Nephron (organoid): ENCODE measurements around the gene GPR26.

Experiments
- H3K27ac Mint-ChIP-seq, 3 experiments: 2 replicates each; pipeline ENCODE4 v1.8.0; 2020; ENCODE audit warnings: mixed read lengths in 3 of 3, mild to moderate bottlenecking in 2 of 3, moderate library complexity in 1 of 3
- H3K27me3 Mint-ChIP-seq: 2 replicates; pipeline ENCODE4 v1.8.0; 2021; ENCODE audit warnings: low read depth, mild to moderate bottlenecking, moderate library complexity, mixed read lengths
- H3K36me3 Mint-ChIP-seq: 2 replicates; pipeline ENCODE4 v1.8.0; 2020; ENCODE audit warnings: low read depth, mixed read lengths
- H3K4me1 Mint-ChIP-seq: 2 replicates; pipeline ENCODE4 v1.8.0; 2020; ENCODE audit warnings: mixed read lengths
- H3K4me3 Mint-ChIP-seq, 3 experiments: 2 replicates each; pipeline ENCODE4 v1.8.0; 2020; ENCODE audit warnings: mild to moderate bottlenecking in 3 of 3, mixed read lengths in 3 of 3, moderate library complexity in 2 of 3
- H3K9me3 Mint-ChIP-seq: 2 replicates; pipeline ENCODE4 v1.8.0; 2020; ENCODE audit warnings: mixed read lengths
- TF ChIP-seq, protein P1 (sequence below), 3 experiments: fragments of 200-600 bp; sonication (generic); IDR thresholded peaks; one replicate each; pipeline ENCODE4 v1.5.0; 2021; ENCODE audit warnings: antibody characterized with exemption in 3 of 3; ENCODE audit not compliant: unreplicated experiment in 3 of 3

Gene GPR26

DNA sequence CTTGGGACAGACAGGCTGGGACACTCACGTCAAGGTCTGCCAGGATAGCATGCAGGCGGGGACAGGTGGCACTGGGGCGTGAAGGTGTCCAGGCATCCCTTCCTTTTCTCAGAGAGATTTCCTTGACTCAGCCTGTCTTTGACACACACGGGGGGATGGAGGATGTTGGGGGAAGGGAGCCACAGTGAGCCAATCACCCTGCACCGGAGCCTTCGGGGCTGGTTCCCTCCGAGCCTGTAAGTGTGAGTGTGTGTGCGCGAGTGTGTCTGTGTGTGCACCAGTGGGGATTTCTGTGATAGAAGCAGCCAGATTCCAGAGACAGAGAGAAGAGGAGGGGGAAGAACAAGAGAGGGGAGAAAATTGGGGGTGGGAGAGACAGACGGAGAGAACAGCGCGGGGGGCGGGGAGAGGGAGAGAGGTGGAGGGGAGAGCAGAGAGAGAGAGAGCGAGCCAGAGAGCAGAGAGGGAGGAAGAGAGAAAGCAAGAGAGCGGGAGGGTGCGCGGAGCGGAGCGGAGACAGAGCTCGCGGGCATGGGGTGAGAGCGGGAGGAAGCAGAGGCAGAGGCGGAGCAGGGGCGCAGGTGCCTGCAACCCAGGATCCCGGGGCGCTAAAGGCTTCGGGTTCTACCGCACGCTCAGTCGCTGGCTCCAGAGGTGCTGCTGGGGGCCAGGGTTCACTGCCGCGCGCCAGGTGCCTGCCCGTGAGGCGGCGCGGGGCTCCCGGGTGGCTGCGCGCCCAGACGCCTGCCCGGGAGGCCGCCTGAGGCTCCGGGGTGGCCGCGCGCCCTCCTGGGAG, 466 bp upstream of the GPR26 start:
- H3K4me3 Mint-ChIP-seq = peak overlapping the region; percentile 18 to 55 (median 46)
- H3K4me1 Mint-ChIP-seq = no peaks in the 10 kb centered on the region
- H3K36me3 Mint-ChIP-seq = no peaks in the 10 kb centered on the region
- H3K27me3 Mint-ChIP-seq = peaks cover 92% of the 10 kb centered on the region
- H3K27ac Mint-ChIP-seq = no peak overlapping the region
- H3K9me3 Mint-ChIP-seq = no peaks in the 10 kb centered on the region
- TF ChIP-seq, protein P1, sequence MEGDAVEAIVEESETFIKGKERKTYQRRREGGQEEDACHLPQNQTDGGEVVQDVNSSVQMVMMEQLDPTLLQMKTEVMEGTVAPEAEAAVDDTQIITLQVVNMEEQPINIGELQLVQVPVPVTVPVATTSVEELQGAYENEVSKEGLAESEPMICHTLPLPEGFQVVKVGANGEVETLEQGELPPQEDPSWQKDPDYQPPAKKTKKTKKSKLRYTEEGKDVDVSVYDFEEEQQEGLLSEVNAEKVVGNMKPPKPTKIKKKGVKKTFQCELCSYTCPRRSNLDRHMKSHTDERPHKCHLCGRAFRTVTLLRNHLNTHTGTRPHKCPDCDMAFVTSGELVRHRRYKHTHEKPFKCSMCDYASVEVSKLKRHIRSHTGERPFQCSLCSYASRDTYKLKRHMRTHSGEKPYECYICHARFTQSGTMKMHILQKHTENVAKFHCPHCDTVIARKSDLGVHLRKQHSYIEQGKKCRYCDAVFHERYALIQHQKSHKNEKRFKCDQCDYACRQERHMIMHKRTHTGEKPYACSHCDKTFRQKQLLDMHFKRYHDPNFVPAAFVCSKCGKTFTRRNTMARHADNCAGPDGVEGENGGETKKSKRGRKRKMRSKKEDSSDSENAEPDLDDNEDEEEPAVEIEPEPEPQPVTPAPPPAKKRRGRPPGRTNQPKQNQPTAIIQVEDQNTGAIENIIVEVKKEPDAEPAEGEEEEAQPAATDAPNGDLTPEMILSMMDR (IDR thresholded peaks at IDR 0.05; ENCODE audit: unreplicated experiment in 3 of 3) = no peak

DNA sequence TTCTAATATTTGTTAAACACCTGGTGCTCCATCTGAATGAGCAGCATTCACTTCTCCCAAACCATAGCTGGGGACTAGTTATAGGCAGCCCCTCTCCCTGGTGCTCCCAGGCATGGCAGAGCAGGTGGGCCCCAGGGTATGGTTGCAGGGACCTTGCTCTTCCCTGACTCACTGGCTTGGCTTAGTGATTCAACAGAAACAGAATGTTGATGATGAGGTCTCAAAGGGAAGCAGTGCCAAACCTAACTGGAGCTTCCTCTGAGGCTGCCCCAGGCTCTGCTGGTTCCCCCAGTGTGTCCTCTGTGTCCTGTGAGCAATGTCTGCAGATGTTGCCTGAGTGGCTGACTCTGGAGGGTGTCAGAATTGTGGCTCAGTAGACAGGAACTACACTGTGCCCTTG, 3.7 kb downstream of the GPR26 start:
- TF ChIP-seq, protein P1 (IDR thresholded peaks at IDR 0.05; ENCODE audit: unreplicated experiment in 3 of 3) = no peak
- no peaks in the 10 kb centered on the region for H3K36me3 Mint-ChIP-seq
- no peaks in the 10 kb centered on the region for H3K4me1 Mint-ChIP-seq
- H3K27ac Mint-ChIP-seq = no peak overlapping the region
- no peak overlapping the region for H3K4me3 Mint-ChIP-seq
- H3K9me3 Mint-ChIP-seq = no peaks in the 10 kb centered on the region
- peaks cover 84% of the 10 kb centered on the region for H3K27me3 Mint-ChIP-seq

DNA sequence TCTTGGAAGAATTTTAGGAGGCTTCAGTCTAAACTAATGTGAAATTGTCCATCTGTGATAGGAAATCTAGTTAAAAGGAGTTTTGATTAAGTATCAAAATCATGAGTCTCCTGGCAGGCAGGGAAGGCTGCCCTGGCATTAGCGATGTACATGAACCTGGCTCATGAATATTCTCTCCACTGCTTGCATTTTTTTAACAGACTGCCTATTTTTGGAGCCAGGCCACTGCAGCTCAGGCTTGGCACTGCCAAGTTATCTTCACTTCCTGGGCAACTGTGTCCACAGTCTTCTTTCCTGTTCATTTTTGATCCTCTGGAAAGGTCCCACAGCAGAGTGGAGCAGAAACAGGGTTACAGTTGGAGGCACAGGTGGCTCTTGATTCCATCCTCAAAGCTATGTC, 7.0 kb downstream of the GPR26 start:
- Mint-ChIP-seq H3K9me3 (no peaks in the 10 kb centered on the region), H3K27ac (no peak overlapping the region), H3K36me3 (no peaks in the 10 kb centered on the region), H3K4me1 (no peaks in the 10 kb centered on the region), H3K4me3 (no peak overlapping the region), H3K27me3 (peaks cover 75% of the 10 kb centered on the region)
- TF ChIP-seq, protein P1 (IDR thresholded peaks at IDR 0.05; ENCODE audit: unreplicated experiment in 3 of 3) = no peak

DNA sequence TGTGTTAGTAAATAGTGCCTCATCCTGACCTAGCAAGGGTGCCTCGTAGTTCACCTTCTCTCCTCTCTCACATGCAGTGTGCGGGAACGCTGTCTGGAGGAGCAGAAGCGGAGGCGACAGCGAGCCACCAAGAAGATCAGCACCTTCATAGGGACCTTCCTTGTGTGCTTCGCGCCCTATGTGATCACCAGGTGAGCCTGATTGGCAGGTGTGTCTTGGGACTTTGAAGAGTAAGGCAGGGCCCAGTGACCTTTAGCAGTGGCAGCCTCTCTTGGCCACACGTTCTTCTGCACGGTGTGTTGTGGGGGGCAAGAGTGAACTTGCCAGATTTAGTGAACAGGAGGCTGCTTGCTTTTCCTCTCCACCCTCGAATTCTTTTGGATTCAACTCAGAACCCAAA, 8.6 kb downstream of the GPR26 start:
- H3K4me3 Mint-ChIP-seq = no peak overlapping the region
- H3K27me3 Mint-ChIP-seq = peaks cover 71% of the 10 kb centered on the region
- no peak overlapping the region for H3K27ac Mint-ChIP-seq
- no peaks in the 10 kb centered on the region for H3K36me3 Mint-ChIP-seq
- no peaks in the 10 kb centered on the region for H3K9me3 Mint-ChIP-seq
- H3K4me1 Mint-ChIP-seq = no peaks in the 10 kb centered on the region
- TF ChIP-seq, protein P1 (IDR thresholded peaks at IDR 0.05; ENCODE audit: unreplicated experiment in 3 of 3) = no peak

DNA sequence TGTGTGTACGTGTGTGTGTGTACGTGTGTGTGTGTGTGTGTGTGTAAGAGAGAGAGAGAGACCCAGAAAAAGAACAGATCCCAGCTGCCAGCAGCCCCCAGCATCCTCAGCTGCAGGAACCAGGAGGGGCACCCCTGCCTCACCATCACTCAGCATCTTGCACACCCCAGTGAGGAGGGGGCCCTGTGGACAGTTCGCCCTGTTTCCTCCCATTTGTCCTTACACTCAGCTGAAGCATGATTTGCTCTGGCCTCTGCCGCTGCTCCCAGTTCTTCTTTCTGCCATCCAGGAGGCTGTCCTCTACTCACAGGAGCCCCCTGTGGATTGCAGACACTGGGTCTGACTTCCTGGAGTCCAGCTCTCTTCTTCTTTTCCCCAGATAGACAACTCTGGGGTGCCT, 9.7 kb downstream of the GPR26 start:
- H3K4me3 Mint-ChIP-seq = no peak overlapping the region
- TF ChIP-seq, protein P1 (IDR thresholded peaks at IDR 0.05; ENCODE audit: unreplicated experiment in 3 of 3) = no peak
- no peak overlapping the region for H3K27ac Mint-ChIP-seq
- H3K36me3 Mint-ChIP-seq = no peaks in the 10 kb centered on the region
- H3K27me3 Mint-ChIP-seq = peaks cover 62% of the 10 kb centered on the region
- H3K4me1 Mint-ChIP-seq = no peaks in the 10 kb centered on the region
- no peaks in the 10 kb centered on the region for H3K9me3 Mint-ChIP-seq

DNA sequence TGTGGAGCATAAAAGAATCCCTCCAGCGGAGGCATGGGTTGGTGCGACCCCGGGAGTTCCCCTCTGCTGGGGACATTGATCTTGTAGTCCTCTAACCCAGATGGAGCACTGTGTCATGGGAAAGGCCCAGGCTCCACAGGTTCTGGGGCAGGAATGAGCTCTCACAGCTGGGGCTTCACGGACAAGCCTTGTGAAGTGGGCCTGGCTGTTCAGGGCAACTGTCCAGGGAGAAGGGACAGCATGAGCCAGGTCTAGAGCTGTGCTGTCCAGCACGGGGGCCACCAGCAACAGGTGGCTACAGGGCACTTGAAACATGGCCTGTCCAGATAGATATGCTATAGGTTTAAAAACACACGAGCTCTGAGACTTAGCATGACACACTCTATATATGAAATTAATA, 11.4 kb downstream of the GPR26 start:
- Mint-ChIP-seq H3K27me3 (peaks cover 53% of the 10 kb centered on the region), H3K4me1 (no peaks in the 10 kb centered on the region), H3K9me3 (no peaks in the 10 kb centered on the region), H3K27ac (no peak overlapping the region), H3K36me3 (no peaks in the 10 kb centered on the region), H3K4me3 (no peak overlapping the region)
- TF ChIP-seq, protein P1 (IDR thresholded peaks at IDR 0.05; ENCODE audit: unreplicated experiment in 3 of 3) = no peak
